Vagina (tissue), 2 donors: Measurements from ENCODE around the gene KDELR1.

Experiments used
- POLR2A ChIP-seq, 2 donors: fragments of 450-650 bp; IDR thresholded peaks; one replicate each; pipeline ENCODE4 v1.6.1; 2017; ENCODE audit warnings: antibody characterized with exemption in 2 of 2, mild to moderate bottlenecking in 2 of 2, moderate library complexity in 2 of 2
- POLR2AphosphoS5 ChIP-seq, 2 donors: sonication (generic); formaldehyde crosslinking; IDR thresholded peaks; one replicate each; pipeline ENCODE4 v1.9.0; 2017; ENCODE audit warnings: antibody characterized with exemption in 2 of 2, mild to moderate bottlenecking in 2 of 2, low read depth in 1 of 2; ENCODE audit not compliant: insufficient read depth in 1 of 2

- no peak for TF ChIP-seq POLR2A (IDR thresholded peaks at IDR 0.05)
- TF ChIP-seq POLR2AphosphoS5 (IDR thresholded peaks at IDR 0.05; ENCODE audit: insufficient read depth in 1 of 2, low read depth in 1 of 2) = no peak
Observed at GRCh38 chr19:48428670-48429069, 37.3 kb upstream of the KDELR1 start.
